ENCODE results near the gene RILP. TPM values are rescaled to one million over a fixed set of nuclear protein-coding genes. Genes with fewer than 3 reads are reported as not detected.

RILP gene
- total RNA-seq, 1 experiment from 2014 or later = 11.6 TPM

DNA sequence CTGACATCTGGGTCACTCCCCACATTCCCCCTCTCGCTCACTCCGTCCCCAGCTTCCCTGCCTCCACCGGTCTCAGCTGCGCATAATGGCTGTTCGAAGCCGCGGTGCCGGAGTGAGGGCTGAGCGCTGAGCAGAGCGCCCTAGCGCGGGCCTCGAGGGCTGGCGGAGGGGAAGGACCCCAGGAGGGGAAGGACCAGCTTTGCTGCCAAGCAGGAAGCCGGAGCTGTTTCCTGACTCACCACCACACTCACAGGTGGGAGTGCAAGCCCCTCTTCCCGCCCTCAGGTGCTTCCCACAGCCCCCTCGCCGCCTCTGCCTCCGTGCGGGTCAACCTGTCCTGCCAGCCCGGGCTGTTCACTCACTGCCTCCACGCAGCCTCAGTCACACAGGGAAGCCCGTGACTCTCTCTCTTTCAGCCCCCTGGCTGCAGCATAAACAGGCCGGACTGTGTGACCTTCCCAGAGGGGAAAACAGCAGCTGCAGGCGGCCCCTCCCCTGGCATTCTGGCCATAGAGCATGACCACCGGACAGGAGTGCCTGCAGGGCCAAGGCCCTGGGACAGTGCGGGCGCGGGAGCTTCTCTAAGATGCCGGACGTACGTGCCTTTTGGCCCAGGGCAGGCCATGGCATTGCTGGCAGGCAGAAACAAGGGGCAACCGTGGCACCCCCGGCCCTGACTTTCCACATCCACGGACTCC is 44.7 kb downstream of the RILP start (continued):
- TF ChIP-seq RAD21 (IDR thresholded peaks at IDR 0.05; ENCODE audit: low read depth) = no peak
- no peak for TF ChIP-seq SP1 (IDR thresholded peaks at IDR 0.05; ENCODE audit: low read depth)
- TF ChIP-seq, protein P1, sequence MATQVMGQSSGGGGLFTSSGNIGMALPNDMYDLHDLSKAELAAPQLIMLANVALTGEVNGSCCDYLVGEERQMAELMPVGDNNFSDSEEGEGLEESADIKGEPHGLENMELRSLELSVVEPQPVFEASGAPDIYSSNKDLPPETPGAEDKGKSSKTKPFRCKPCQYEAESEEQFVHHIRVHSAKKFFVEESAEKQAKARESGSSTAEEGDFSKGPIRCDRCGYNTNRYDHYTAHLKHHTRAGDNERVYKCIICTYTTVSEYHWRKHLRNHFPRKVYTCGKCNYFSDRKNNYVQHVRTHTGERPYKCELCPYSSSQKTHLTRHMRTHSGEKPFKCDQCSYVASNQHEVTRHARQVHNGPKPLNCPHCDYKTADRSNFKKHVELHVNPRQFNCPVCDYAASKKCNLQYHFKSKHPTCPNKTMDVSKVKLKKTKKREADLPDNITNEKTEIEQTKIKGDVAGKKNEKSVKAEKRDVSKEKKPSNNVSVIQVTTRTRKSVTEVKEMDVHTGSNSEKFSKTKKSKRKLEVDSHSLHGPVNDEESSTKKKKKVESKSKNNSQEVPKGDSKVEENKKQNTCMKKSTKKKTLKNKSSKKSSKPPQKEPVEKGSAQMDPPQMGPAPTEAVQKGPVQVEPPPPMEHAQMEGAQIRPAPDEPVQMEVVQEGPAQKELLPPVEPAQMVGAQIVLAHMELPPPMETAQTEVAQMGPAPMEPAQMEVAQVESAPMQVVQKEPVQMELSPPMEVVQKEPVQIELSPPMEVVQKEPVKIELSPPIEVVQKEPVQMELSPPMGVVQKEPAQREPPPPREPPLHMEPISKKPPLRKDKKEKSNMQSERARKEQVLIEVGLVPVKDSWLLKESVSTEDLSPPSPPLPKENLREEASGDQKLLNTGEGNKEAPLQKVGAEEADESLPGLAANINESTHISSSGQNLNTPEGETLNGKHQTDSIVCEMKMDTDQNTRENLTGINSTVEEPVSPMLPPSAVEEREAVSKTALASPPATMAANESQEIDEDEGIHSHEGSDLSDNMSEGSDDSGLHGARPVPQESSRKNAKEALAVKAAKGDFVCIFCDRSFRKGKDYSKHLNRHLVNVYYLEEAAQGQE (IDR thresholded peaks at IDR 0.05; ENCODE audit: low read depth) = no peak
- no peak for TF ChIP-seq SIN3A (IDR thresholded peaks at IDR 0.05; ENCODE audit: low read depth)
- TF ChIP-seq, protein P2, sequence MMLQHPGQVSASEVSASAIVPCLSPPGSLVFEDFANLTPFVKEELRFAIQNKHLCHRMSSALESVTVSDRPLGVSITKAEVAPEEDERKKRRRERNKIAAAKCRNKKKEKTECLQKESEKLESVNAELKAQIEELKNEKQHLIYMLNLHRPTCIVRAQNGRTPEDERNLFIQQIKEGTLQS (IDR thresholded peaks at IDR 0.05) = no peak
- TF ChIP-seq FOSL1 (IDR thresholded peaks at IDR 0.05; ENCODE audit: low read depth) = no peak
- TF ChIP-seq EGR1 (IDR thresholded peaks at IDR 0.05; ENCODE audit: low read depth) = no peak

DNA sequence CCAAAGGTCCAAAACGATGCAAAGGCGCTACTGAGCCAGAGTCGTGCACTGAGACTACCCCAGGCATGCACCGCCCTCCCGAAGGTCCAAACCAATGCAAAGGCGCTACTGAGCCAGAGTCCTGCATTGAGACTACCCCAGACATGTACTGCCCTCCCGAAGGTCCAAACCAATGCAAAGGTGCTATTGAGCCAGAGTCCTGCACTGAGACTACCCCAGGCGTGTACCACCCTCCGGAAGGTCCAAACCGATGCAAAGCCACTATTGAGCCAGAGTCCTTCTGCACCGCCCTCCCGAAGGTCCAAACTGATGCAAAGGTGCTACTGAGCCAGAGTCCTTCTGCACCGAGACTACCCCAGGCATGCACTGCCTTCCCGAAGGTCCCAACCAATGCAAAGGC is 48.1 kb downstream of the RILP start:
- H3K36me3 ChIP-seq (ENCODE audit: control insufficient read depth in 1 of 2, insufficient read depth in 2 of 2, low read length in 2 of 2) = no peaks in the 10 kb centered on the region
- H3K4me1 ChIP-seq (ENCODE audit: control insufficient read depth in 1 of 2, insufficient read depth in 2 of 2, low read length in 2 of 2) = peaks cover 6 to 16% of the 10 kb centered on the region in 2 experiments
- intact Hi-C loops (cut with micrococcal nuclease) = no loop called here
- DNase-seq (ENCODE audit: low read depth, low spot score) (no peak), ATAC-seq (no peak)
- H3K9me3 ChIP-seq (ENCODE audit: control insufficient read depth in 1 of 2, insufficient read depth in 1 of 2, low read depth in 1 of 2, low read length in 2 of 2) = peaks cover 5 to 12% of the 10 kb centered on the region in 2 experiments; a peak in 2 of 4 replicates
- no peak overlapping the region for H3K4me2 ChIP-seq (ENCODE audit: low read length)
- no TSS peak for BruUV-seq (replicated peaks)
- CTCF ChIA-PET = no interaction called here
- H3K9me2 ChIP-seq (ENCODE audit: insufficient read depth) = no peaks in the 10 kb centered on the region
- no peak overlapping the region for H3K9ac ChIP-seq (ENCODE audit: low read length)
- POLR2A ChIA-PET = no interaction called here
- H3K79me2 ChIP-seq (ENCODE audit: insufficient read depth, low read length) = no peaks in the 10 kb centered on the region
- no peaks in the 10 kb centered on the region for H4K20me1 ChIP-seq (ENCODE audit: insufficient read depth)
- H2AFZ ChIP-seq (ENCODE audit: low read depth, low read length, poor library complexity, severe bottlenecking) = no peak overlapping the region
- H3K27me3 ChIP-seq (ENCODE audit: insufficient read depth, low read length) = no peaks in the 10 kb centered on the region
- no peak overlapping the region for H3K4me3 ChIP-seq (replicated peaks in 1 of 2; ENCODE audit: low read depth in 1 of 2, low read length in 2 of 2)
- RAD21 ChIA-PET (ENCODE audit: low non-redundant PET in 1 of 2, low total read pairs in 2 of 2, uncharacterized antibody in 2 of 2, unreplicated experiment in 2 of 2) = no interaction called here
- no peak overlapping the region for H3K27ac ChIP-seq (ENCODE audit: low read depth, low read length)
- TF ChIP-seq ZNF274 (IDR thresholded peaks at IDR 0.05; ENCODE audit: low read depth, low read length) (no peak), SIN3A (IDR thresholded peaks at IDR 0.05; ENCODE audit: low read depth) (no peak), EGR1 (IDR thresholded peaks at IDR 0.05; ENCODE audit: low read depth) (no peak), CEBPB (IDR thresholded peaks at IDR 0.05; ENCODE audit: low read depth) (no peak), ZFX (IDR thresholded peaks at IDR 0.05) (no peak), CBX3 (IDR thresholded peaks at IDR 0.05; ENCODE audit: low read depth) (no peak), ELF1 (IDR thresholded peaks at IDR 0.05; ENCODE audit: borderline replicate concordance, low read depth) (no peak), SRF (IDR thresholded peaks at IDR 0.05; ENCODE audit: low read depth) (no peak), POLR2A (IDR thresholded peaks at IDR 0.05; ENCODE audit: borderline replicate concordance, extremely low read depth, insufficient read depth, insufficient read length) (no peak), POLR2AphosphoS5 (IDR thresholded peaks at IDR 0.05; ENCODE audit: low read depth, low read length) (no peak)
- TF ChIP-seq, protein P3, sequence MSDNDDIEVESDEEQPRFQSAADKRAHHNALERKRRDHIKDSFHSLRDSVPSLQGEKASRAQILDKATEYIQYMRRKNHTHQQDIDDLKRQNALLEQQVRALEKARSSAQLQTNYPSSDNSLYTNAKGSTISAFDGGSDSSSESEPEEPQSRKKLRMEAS (IDR thresholded peaks at IDR 0.05) = no peak
- TF ChIP-seq, protein P4, sequence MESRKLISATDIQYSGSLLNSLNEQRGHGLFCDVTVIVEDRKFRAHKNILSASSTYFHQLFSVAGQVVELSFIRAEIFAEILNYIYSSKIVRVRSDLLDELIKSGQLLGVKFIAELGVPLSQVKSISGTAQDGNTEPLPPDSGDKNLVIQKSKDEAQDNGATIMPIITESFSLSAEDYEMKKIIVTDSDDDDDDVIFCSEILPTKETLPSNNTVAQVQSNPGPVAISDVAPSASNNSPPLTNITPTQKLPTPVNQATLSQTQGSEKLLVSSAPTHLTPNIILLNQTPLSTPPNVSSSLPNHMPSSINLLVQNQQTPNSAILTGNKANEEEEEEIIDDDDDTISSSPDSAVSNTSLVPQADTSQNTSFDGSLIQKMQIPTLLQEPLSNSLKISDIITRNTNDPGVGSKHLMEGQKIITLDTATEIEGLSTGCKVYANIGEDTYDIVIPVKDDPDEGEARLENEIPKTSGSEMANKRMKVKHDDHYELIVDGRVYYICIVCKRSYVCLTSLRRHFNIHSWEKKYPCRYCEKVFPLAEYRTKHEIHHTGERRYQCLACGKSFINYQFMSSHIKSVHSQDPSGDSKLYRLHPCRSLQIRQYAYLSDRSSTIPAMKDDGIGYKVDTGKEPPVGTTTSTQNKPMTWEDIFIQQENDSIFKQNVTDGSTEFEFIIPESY (IDR thresholded peaks at IDR 0.05; ENCODE audit: extremely low read depth, insufficient replicate concordance, low read length) = no peak

Data from HCT116 (cell line).